Measurements from ENCODE around the gene WDR45B. TPM values are rescaled to one million over a fixed set of nuclear protein-coding genes. Genes with fewer than 3 reads are reported as not detected.

Gene WDR45B
- total RNA-seq = 70.5 and 81.1 TPM in 2 replicates

DNA sequence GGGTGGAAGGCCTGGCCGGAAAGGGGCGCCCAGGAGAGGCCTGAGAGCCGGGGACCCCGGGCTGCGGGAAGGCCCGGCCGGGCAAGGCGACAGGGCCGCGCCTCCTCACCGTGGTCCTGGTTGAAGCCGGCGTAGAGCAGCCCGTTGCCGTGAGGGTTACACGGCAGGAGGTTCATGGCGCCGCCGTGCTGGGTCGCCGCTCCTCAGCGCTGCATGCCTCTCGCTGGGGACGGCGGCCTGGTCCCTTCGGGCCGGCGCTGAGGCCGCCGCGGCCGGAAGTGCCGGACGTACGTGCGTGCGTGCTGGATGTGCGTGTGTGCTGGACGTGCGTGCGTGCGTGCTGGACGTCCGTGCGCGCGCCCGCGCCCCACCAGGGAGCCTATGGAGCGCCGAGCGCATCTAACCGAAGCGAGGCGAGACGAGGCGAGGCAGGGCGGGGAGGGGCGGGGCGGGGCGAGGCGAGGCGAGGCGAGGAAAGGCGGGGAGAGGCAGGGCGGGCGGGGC, at the start of gene WDR45B:
TSS of gene WDR45B (minus strand) at position 280 of the 504 bp plus-strand sequence. CDS start at position 176, 104 bp downstream.

Small RNA genes within 50 kb of the gene (small RNA-seq; reads per million reads assigned to genes)
- gene MIR4525 = not detected

Other genes with a start within 250 kb of the WDR45B start
- gene HEXD, start 230.1 kb downstream of the WDR45B start, total RNA-seq = 11.7 and 13.0 TPM in 2 replicates
- 27.1 and 28.6 TPM in 2 replicates for gene OGFOD3, start 229.9 kb downstream of the WDR45B start, total RNA-seq
- 41.0 and 50.7 TPM in 2 replicates for gene CYBC1, start 197.7 kb downstream of the WDR45B start, total RNA-seq
- 74.0 and 97.5 TPM in 2 replicates for gene NARF, start 189.7 kb downstream of the WDR45B start, total RNA-seq
- gene FOXK2, start 128.7 kb downstream of the WDR45B start, total RNA-seq = 41.1 and 56.4 TPM in 2 replicates
- 3.9 and 7.2 TPM in 2 replicates for gene RAB40B, start 50.3 kb upstream of the WDR45B start, total RNA-seq
- gene FN3KRP, start 68.3 kb upstream of the WDR45B start, total RNA-seq = 17.8 and 21.8 TPM in 2 replicates
- 3.7 and 4.9 TPM in 2 replicates for gene FN3K, start 87.2 kb upstream of the WDR45B start, total RNA-seq
- 77.5 and 82.8 TPM in 2 replicates for gene TBCD, start 103.6 kb upstream of the WDR45B start, total RNA-seq
- 0.07 and 0.13 TPM in 2 replicates for gene ZNF750, start 191.6 kb upstream of the WDR45B start, total RNA-seq